ENCODE results near the gene RIPK3. TPM values are rescaled to one million over a fixed set of nuclear protein-coding genes. Genes with fewer than 3 reads are reported as not detected.

RIPK3 gene
- polyA plus RNA-seq, 2 of the 4 experiments (the other 2 are of a cell fraction): not detected

DNA sequence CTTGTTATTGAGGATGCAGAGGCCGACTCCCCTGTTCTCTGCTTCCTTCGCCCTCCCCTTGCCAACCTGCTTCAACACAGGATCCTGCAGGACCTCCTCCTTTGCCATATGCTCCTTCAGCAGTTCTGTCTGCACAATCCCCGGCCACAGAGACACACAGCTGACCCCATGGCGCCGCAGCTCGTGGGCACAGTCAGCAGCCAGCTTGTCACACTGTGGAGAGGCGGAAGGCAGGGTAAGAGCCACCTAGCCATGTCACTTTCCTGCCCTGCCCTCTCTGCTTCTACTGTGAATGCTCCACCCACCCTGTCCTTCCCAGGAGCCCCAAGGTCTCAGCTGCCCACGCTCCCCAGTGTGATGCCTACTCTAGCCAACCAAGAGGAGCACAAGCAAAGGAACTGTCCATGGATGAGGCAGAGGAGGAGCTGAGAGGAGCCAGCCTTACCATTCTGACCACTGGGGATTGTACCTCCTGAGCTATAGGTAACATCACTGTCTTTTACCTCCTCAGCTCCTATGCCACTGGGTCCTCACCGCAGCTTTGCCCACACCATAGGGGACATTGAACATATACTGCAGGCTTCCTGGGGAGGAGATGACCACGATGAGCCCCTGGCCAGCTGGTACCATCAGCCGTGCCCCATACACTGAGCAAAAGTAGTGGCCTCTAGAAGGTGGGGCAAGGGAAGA is 47.5 kb downstream of the RIPK3 start (continued):
- TF ChIP-seq POLR2AphosphoS2 (conservative IDR thresholded peaks at IDR 0.05; ENCODE audit: low read length) (no peak), ELK1 (IDR thresholded peaks at IDR 0.05; ENCODE audit: low read depth, low read length) (no peak), NFE2L2 (conservative IDR thresholded peaks at IDR 0.05; ENCODE audit: low read length) (no peak), EHF (CRISPR knock-in tag; IDR thresholded peaks at IDR 0.05) (no peak), FOSB (CRISPR knock-in tag; IDR thresholded peaks at IDR 0.05) (no peak), CBX2 (IDR thresholded peaks at IDR 0.05; ENCODE audit: borderline replicate concordance, low read depth) (no peak), ZFP36 (IDR thresholded peaks at IDR 0.05; ENCODE audit: borderline replicate concordance, partially characterized antibody) (no peak)

GRCh38 chr14:24291446-24292117 is 48.2 kb downstream of the RIPK3 start:
- Histone ChIP-seq H3K4me2 (no peak overlapping the region), H3K27ac (no peak overlapping the region), H3K9me3 (no peaks in the 10 kb centered on the region), H3K4me3 (no peak overlapping the region), H3K4me1 (no peaks in the 10 kb centered on the region)
- ChIA-PET CTCF (interaction anchor here (0.9 to 34.0 kb wide), 5 partner anchors 11 to 47 kb away, joined by 3 to 601 read pairs (median 4); partner anchors contain the start of genes CIDEB, DHRS1, LTB4R and LTB4R2), POLR2A (interaction anchor here (1.1 kb wide), 1 partner anchor 49 kb away, joined by 3 read pairs; the partner anchor contains the start of gene TINF2)
- FAIRE-seq (no peak), DNase-seq (ENCODE audit: low read depth in 1 of 2, low spot score in 1 of 2) (no peak), ATAC-seq (no peak)
- WGBS (ENCODE audit: missing lambda C conversion rate): 71% methylated on average over 3 of the region's 3 CpGs
- TF ChIP-seq NPAS2 (CRISPR knock-in tag; IDR thresholded peaks at IDR 0.05; ENCODE audit: borderline replicate concordance) (no peak), FOSB (CRISPR knock-in tag; IDR thresholded peaks at IDR 0.05) (no peak), HES2 (IDR thresholded peaks at IDR 0.05) (no peak), RARB (CRISPR knock-in tag; IDR thresholded peaks at IDR 0.05) (no peak), RFX5 (IDR thresholded peaks at IDR 0.05) (no peak), JUN (IDR thresholded peaks at IDR 0.05) (no peak), ZNF302 (CRISPR knock-in tag; IDR thresholded peaks at IDR 0.05) (no peak), POLR2AphosphoS2 (conservative IDR thresholded peaks at IDR 0.05; ENCODE audit: low read length) (no peak)
- TF ChIP-seq, protein P1, sequence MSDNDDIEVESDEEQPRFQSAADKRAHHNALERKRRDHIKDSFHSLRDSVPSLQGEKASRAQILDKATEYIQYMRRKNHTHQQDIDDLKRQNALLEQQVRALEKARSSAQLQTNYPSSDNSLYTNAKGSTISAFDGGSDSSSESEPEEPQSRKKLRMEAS (IDR thresholded peaks at IDR 0.05): no peak
- TF ChIP-seq, protein P2, sequence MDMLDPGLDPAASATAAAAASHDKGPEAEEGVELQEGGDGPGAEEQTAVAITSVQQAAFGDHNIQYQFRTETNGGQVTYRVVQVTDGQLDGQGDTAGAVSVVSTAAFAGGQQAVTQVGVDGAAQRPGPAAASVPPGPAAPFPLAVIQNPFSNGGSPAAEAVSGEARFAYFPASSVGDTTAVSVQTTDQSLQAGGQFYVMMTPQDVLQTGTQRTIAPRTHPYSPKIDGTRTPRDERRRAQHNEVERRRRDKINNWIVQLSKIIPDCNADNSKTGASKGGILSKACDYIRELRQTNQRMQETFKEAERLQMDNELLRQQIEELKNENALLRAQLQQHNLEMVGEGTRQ (IDR thresholded peaks at IDR 0.05): no peak

GRCh38 chr14:24290746-24291145 is 49.0 kb downstream of the RIPK3 start:
- ChIA-PET POLR2A (interaction anchor here (1.1 to 1.3 kb wide), 2 partner anchors 9 to 49 kb away, joined by 3 to 6 read pairs; partner anchors contain the start of genes DHRS1, NOP9 and TINF2), CTCF (interaction anchor here (1.3 to 34.0 kb wide), 4 partner anchors 12 to 145 kb away, joined by 3 to 601 read pairs (median 236); partner anchors contain the start of genes CIDEB, DHRS1, LTB4R and LTB4R2)
- FAIRE-seq (no peak), ATAC-seq (no peak), DNase-seq (ENCODE audit: low read depth in 1 of 2, low spot score in 1 of 2) (no peak)
- H3K9me3 ChIP-seq: no peaks in the 10 kb centered on the region
- H3K4me2 ChIP-seq: no peak overlapping the region
- H3K4me1 ChIP-seq: no peaks in the 10 kb centered on the region
- TF ChIP-seq RARB (CRISPR knock-in tag; IDR thresholded peaks at IDR 0.05) (no peak), NFE2L2 (conservative IDR thresholded peaks at IDR 0.05; ENCODE audit: low read length) (no peak), ESRRA (IDR thresholded peaks at IDR 0.05; ENCODE audit: borderline replicate concordance, low read length) (no peak), SREBF2 (IDR thresholded peaks at IDR 0.05) (no peak)
- TF ChIP-seq, protein P2 (IDR thresholded peaks at IDR 0.05): no peak
- WGBS (ENCODE audit: missing lambda C conversion rate): 76% methylated on average over 9 of the region's 9 CpGs
- H3K27ac ChIP-seq: no peak overlapping the region
- H3K4me3 ChIP-seq: no peak overlapping the region
